Measurements from ENCODE around the gene SFSWAP. TPM values are rescaled to one million over a fixed set of nuclear protein-coding genes. Genes with fewer than 3 reads are reported as not detected.
"Not testable (repeated sequence)": the region's sequence is repeated elsewhere in the genome, so short reads cannot be mapped to it uniquely, and the experiment has no call there.

The SFSWAP gene
- total RNA-seq, 1 donor from 2014 or later: 34.9 TPM

- no peak overlapping the region for H3K27ac ChIP-seq
- TF ChIP-seq POLR2A (IDR thresholded peaks at IDR 0.05): no peak
- TF ChIP-seq POLR2AphosphoS5 (IDR thresholded peaks at IDR 0.05; ENCODE audit: insufficient read depth in 1 of 2, low read depth in 1 of 2): no peak
- no peak for TF ChIP-seq CTCF (IDR thresholded peaks at IDR 0.05)
- H3K4me1 ChIP-seq: no peaks in the 10 kb centered on the region
- DNase-seq (ENCODE audit: extremely low spot score in 2 of 2): no peak
- peaks cover 0 to 40% of the 10 kb centered on the region in 2 donors for H3K36me3 ChIP-seq
- no peaks in the 10 kb centered on the region for H3K9me3 ChIP-seq
- no peaks in the 10 kb centered on the region for H3K27me3 ChIP-seq
- no peak overlapping the region for H3K4me3 ChIP-seq
- intact Hi-C loops (cut with DNase I): no loop called here
Observed at GRCh38 chr12:131773582-131774221, 62.8 kb downstream of the SFSWAP start.

GRCh38 chr12:131774576-131775391 is 63.9 kb downstream of the SFSWAP start:
- Histone ChIP-seq H3K4me3 (no peak overlapping the region), H3K27me3 (no peaks in the 10 kb centered on the region), H3K27ac (no peak overlapping the region), H3K4me1 (no peaks in the 10 kb centered on the region), H3K36me3 (peaks cover 0 to 42% of the 10 kb centered on the region in 2 donors), H3K9me3 (no peaks in the 10 kb centered on the region)
- no peak for DNase-seq (ENCODE audit: extremely low spot score in 2 of 2)
- no peak for TF ChIP-seq POLR2A (IDR thresholded peaks at IDR 0.05)
- TF ChIP-seq POLR2AphosphoS5 (IDR thresholded peaks at IDR 0.05; ENCODE audit: insufficient read depth in 1 of 2, low read depth in 1 of 2): no peak
- no peak for TF ChIP-seq CTCF (IDR thresholded peaks at IDR 0.05)
- intact Hi-C loops (cut with DNase I): no loop called here

GRCh38 chr12:131775392-131776236 is 64.7 kb downstream of the SFSWAP start:
- no peak for TF ChIP-seq CTCF (IDR thresholded peaks at IDR 0.05)
- no peak for TF ChIP-seq POLR2A (IDR thresholded peaks at IDR 0.05)
- Histone ChIP-seq H3K9me3 (no peaks in the 10 kb centered on the region), H3K4me3 (no peak overlapping the region), H3K27me3 (no peaks in the 10 kb centered on the region), H3K36me3 (peaks cover 0 to 35% of the 10 kb centered on the region in 2 donors), H3K4me1 (no peaks in the 10 kb centered on the region), H3K27ac (no peak overlapping the region)
- DNase-seq (ENCODE audit: extremely low spot score in 2 of 2): no peak
- intact Hi-C loops (cut with DNase I): no loop called here

- Histone ChIP-seq H3K9me3 (no peaks in the 10 kb centered on the region), H3K4me3 (no peak overlapping the region), H3K4me1 (no peaks in the 10 kb centered on the region), H3K27me3 (no peaks in the 10 kb centered on the region), H3K36me3 (peaks cover 0 to 29% of the 10 kb centered on the region in 2 donors), H3K27ac (no peak overlapping the region)
- no peak for DNase-seq (ENCODE audit: extremely low spot score in 2 of 2)
- TF ChIP-seq CTCF (IDR thresholded peaks at IDR 0.05): no peak
- no peak for TF ChIP-seq POLR2AphosphoS5 (IDR thresholded peaks at IDR 0.05; ENCODE audit: insufficient read depth in 1 of 2, low read depth in 1 of 2)
- no peak for TF ChIP-seq POLR2A (IDR thresholded peaks at IDR 0.05)
- intact Hi-C loops (cut with DNase I): no loop called here
Observed at GRCh38 chr12:131776237-131776889, 65.5 kb downstream of the SFSWAP start.

GRCh38 chr12:131777269-131777668 is 66.4 kb downstream of the SFSWAP start:
- DNase-seq (ENCODE audit: extremely low spot score in 2 of 2); intact Hi-C loops (cut with DNase I); H3K27ac ChIP-seq; H3K4me1 ChIP-seq; H3K27me3 ChIP-seq; H3K9me3 ChIP-seq; H3K4me3 ChIP-seq: not testable (repeated sequence)
- H3K36me3 ChIP-seq: peaks cover 0 to 35% of the 10 kb centered on the region in 2 donors
